A673 (cell line): ENCODE data around the gene SLF2. TPM values are rescaled to one million over a fixed set of nuclear protein-coding genes. Genes with fewer than 3 reads are reported as not detected.

Experiments used
- BruUV-seq: library from RNA; stranded (reverse); fragments of 400-500 nt; replicated peaks from 2 replicates; lab custom pipeline; 2021; lab: Mats Ljungman, UMichigan
- CTCF ChIA-PET: fragments of 300-600 bp; sonication (Branson Sonifier 250); formaldehyde crosslinking; loops from one replicate; lab custom pipeline; 2022; ENCODE audit warnings: antibody characterized with exemption; lab: Charles Lee
- POLR2A ChIA-PET: fragments of 300-600 bp; sonication (Branson Sonifier 250); formaldehyde crosslinking; loops from one replicate; lab custom pipeline; 2022; ENCODE audit warnings: antibody characterized with exemption; ENCODE audit not compliant: low non-redundant PET; lab: Charles Lee
- DNase-seq: peaks from one replicate; pipeline ENCODE4 v3.0.0-alpha.2; 2015; ENCODE audit warnings: low spot score
- H3K27ac ChIP-seq: fragments of 200-600 bp; sonication (generic); 2 replicates; pipeline ENCODE4 v1.5.1; 2016; ENCODE audit warnings: mixed run types, low read depth, mild to moderate bottlenecking, mixed read lengths, antibody characterized with exemption, low read length; ENCODE audit not compliant: poor library complexity, severe bottlenecking
- H3K27me3 ChIP-seq: fragments of 200-600 bp; sonication (generic); replicated peaks from 2 replicates; pipeline ENCODE4 v1.6.1; 2017; ENCODE audit warnings: mixed run types, low read depth, mild to moderate bottlenecking, mixed read lengths, antibody characterized with exemption, low read length; ENCODE audit not compliant: insufficient read depth, poor library complexity
- H3K36me3 ChIP-seq: fragments of 200-600 bp; sonication (generic); 2 replicates; pipeline ENCODE4 v1.6.1; 2016; ENCODE audit warnings: mixed run types, mild to moderate bottlenecking, mixed read lengths, antibody characterized with exemption, low read length; ENCODE audit not compliant: insufficient read depth, poor library complexity, severe bottlenecking
- H3K4me1 ChIP-seq: fragments of 200-600 bp; sonication (generic); 2 replicates; pipeline ENCODE4 v1.6.1; 2017; ENCODE audit warnings: mixed run types, mild to moderate bottlenecking, mixed read lengths, antibody characterized with exemption, low read length; ENCODE audit not compliant: insufficient read depth, poor library complexity, severe bottlenecking
- H3K4me3 ChIP-seq: fragments of 200-600 bp; sonication (generic); 2 replicates; pipeline ENCODE4 v1.5.1; 2016; ENCODE audit warnings: low read depth, mixed run types, mild to moderate bottlenecking, mixed read lengths, low read length; ENCODE audit not compliant: poor library complexity, severe bottlenecking
- H3K9me3 ChIP-seq: fragments of 200-600 bp; sonication (generic); 2 replicates; pipeline ENCODE4 v1.6.1; 2016; ENCODE audit warnings: mixed run types, low read depth, mild to moderate bottlenecking, mixed read lengths, antibody characterized with exemption, low read length; ENCODE audit not compliant: poor library complexity, severe bottlenecking
- EZH2 ChIP-seq: fragments of 200-600 bp; sonication (generic); IDR thresholded peaks from 2 replicates; pipeline ENCODE4 v1.6.1; 2017; ENCODE audit warnings: borderline replicate concordance, low read depth, mild to moderate bottlenecking, mixed read lengths, antibody characterized with exemption, low read length; ENCODE audit not compliant: poor library complexity, severe bottlenecking
- intact Hi-C: fragments of 100-400 bp; cut with micrococcal nuclease; formaldehyde crosslinking; loops from one replicate; pipeline ENCODE4 v1.10.0; 2022; ENCODE audit not compliant: unreplicated experiment
- total RNA-seq: library from RNA; stranded (reverse); gene quantifications from 2 replicates; pipeline ENCODE4 v1.2.3, GENCODE V29; 2021
- TF ChIP-seq, protein P1 (sequence below): fragments of 300-800, 200-600 bp; sonication (generic); conservative IDR thresholded peaks from 2 replicates; pipeline ENCODE4 v1.5.1; 2017; ENCODE audit warnings: low read depth, mild to moderate bottlenecking, antibody characterized with exemption, low read length, moderate library complexity, mixed read lengths

Gene SLF2
- total RNA-seq, 1 experiment from 2014 or later: 39.4 TPM

DNA sequence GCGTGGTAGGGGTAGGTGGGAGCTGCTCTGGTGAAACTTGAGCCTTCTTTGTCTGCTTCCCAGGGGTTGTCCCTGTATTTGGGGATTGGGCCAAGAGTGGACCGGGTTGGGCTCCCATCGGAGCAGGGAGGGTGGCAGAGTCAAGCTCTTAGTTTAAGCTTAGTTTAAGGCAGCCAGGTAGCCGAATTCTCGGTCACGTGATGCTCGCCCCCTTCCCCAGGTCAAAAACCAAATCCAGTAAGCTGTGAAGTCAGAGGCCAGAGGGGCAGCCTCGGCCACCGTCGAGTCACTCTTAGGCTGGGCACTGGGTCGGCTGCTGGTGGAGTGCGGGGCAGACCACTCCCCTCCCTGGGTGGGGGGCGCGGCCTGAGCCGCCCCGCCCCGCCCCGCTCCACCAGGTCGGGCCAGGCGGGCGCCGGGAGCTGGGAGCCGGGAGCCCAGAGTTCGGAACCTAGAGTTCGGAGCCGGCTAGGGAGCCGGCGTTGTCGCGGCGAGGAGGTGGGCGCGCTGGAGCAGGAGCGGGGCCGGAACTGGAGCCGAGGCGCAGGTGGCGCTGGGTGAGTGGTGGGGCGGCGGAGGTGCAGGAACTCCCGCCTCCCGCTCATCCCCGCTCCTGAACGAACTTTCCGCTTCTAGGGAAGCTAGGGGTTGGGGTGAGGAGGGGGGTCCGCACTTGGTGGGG lies 84.1 kb downstream of the SLF2 start:
- H3K27ac ChIP-seq: peak overlapping the region; percentile 98

DNA sequence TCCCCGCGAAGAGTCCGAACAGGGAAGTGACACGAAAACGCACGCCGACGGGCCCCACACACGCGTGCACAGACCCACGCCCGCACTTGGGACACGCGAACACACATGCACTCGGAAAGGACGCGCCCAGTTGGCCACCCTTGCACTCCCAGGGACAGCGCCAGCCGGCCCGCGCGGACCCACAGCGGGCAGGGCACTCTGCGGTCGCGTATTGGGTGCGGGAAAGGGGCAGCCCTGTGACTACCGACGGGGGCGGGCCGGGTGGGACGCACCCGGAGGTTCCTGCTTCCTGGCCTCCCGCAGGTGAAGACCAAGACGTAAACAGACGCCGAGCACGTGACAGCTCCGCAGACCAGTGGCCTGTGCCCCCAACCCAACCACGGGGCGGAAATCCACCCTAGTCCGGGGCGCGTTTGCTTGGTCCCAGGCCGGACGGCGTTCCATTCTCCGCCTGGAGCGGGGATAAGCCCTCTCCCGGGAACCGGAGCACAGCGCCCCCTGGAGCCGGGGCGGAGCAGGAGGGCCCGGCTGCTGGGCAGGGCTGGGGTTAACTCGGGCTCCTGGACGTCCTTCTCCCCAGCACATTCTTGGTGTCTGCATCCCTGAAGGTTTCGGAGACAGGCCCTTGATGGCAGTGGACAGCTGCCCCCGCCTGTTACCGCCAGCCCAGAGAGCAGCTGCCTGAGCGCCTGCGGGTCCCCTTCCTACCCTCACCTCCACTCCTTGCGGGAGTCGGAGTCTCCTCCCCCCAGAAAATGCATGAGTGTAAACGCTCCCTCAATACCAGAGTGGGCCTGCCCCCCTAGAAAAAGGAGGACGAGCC lies 84.8 kb downstream of the SLF2 start:
- no peaks in the 10 kb centered on the region for H3K27me3 ChIP-seq
- TF ChIP-seq EZH2: no peak
- TF ChIP-seq, protein P1, sequence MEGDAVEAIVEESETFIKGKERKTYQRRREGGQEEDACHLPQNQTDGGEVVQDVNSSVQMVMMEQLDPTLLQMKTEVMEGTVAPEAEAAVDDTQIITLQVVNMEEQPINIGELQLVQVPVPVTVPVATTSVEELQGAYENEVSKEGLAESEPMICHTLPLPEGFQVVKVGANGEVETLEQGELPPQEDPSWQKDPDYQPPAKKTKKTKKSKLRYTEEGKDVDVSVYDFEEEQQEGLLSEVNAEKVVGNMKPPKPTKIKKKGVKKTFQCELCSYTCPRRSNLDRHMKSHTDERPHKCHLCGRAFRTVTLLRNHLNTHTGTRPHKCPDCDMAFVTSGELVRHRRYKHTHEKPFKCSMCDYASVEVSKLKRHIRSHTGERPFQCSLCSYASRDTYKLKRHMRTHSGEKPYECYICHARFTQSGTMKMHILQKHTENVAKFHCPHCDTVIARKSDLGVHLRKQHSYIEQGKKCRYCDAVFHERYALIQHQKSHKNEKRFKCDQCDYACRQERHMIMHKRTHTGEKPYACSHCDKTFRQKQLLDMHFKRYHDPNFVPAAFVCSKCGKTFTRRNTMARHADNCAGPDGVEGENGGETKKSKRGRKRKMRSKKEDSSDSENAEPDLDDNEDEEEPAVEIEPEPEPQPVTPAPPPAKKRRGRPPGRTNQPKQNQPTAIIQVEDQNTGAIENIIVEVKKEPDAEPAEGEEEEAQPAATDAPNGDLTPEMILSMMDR: peak; percentile 98
- peaks cover 10% of the 10 kb centered on the region for H3K36me3 ChIP-seq
- BruUV-seq: no TSS peak
- H3K4me1 ChIP-seq: peaks cover 44% of the 10 kb centered on the region
- CTCF ChIA-PET: interaction anchor here (0.5 to 2.3 kb wide), 12 partner anchors 8 to 471 kb away, joined by 3 to 23 read pairs (median 4); partner anchors contain the start of genes MRPL43, SEMA4G and TWNK
- peak overlapping the region; percentile 98 for H3K27ac ChIP-seq
- peak overlapping the region; percentile 88 for H3K4me3 ChIP-seq
- peak; percentile 78 for DNase-seq
- H3K9me3 ChIP-seq: no peaks in the 10 kb centered on the region
- intact Hi-C loops: loop anchor here (1.0 to 5.0 kb wide), 2 partner anchors 16 to 65 kb away; partner anchors contain the start of gene KAZALD1
- POLR2A ChIA-PET: no interaction called here

More for the DNA sequence above, 84.1 kb downstream of the SLF2 start:
- no peaks in the 10 kb centered on the region for H3K27me3 ChIP-seq
- H3K9me3 ChIP-seq: no peaks in the 10 kb centered on the region
- TF ChIP-seq EZH2: no peak
- TF ChIP-seq, protein P1: no peak
- CTCF ChIA-PET: interaction anchor here (0.5 to 2.3 kb wide), 4 partner anchors 9 to 62 kb away, joined by 3 to 23 read pairs (median 4); partner anchors contain the start of genes MRPL43, SEMA4G and TWNK
- POLR2A ChIA-PET: no interaction called here
- H3K4me1 ChIP-seq: peaks cover 44% of the 10 kb centered on the region
- peaks cover 10% of the 10 kb centered on the region for H3K36me3 ChIP-seq
- intact Hi-C loops: loop anchor here (5.0 kb wide), 1 partner anchor 65 kb away; the partner anchor contains the start of gene KAZALD1
- no TSS peak for BruUV-seq
- DNase-seq: peak; percentile 42
- peak overlapping the region; percentile 88 for H3K4me3 ChIP-seq

DNA sequence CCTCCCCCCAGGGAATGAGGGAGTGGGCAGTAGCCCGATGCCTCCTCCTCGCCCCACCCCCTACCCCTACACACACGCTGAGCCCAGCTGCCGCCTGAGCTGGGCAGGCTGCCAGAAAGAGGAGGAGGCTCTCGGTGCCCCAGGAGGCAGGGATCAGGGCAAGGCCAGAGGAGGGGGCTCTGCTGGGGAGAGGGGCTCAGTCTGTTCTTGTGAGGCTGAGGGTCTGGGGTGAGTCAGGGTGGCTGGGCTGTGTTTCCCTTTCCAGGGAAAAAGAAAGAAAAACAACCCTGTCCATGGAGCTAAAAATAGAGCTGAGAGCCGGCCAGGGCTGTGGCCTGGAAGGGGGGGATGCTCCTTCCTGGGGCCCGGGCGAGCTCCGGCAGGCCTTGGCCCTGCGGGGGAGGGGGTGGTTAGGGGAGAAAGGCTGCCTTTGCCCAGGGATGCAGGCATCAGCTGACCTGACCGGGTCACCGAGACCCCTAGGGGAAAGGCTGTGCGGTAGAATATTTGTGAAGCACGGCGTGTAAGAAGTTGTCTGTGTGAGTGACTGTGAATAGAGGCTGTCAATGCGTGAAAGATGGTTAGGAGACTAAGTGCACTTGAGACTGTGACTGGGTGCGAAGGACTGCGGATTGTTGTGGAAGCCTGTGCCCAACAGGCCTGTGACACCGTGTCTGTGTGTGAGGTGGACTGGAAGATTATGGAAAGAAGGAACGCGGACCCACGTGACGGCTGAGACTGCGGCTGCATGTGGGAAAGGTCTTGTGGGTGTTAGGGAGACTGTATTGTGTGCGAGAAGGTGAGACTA lies 85.6 kb downstream of the SLF2 start:
- no TSS peak for BruUV-seq
- Histone ChIP-seq H3K4me1 (peaks cover 44% of the 10 kb centered on the region), H3K27ac (peak overlapping the region; percentile 98), H3K9me3 (no peaks in the 10 kb centered on the region), H3K27me3 (no peaks in the 10 kb centered on the region), H3K36me3 (peaks cover 9% of the 10 kb centered on the region), H3K4me3 (peak overlapping the region; percentile 88)
- TF ChIP-seq EZH2: no peak
- TF ChIP-seq, protein P1: no peak
- peak; percentile 89 for DNase-seq
- ChIA-PET POLR2A (no interaction called here), CTCF (interaction anchor here (0.5 to 2.3 kb wide), 12 partner anchors 7 to 471 kb away, joined by 3 to 23 read pairs (median 4); partner anchors contain the start of genes MRPL43 and TWNK)
- intact Hi-C loops: loop anchor here (1.0 to 5.0 kb wide), 2 partner anchors 15 to 64 kb away; partner anchors contain the start of gene KAZALD1
